GM20000 (cell line): ENCODE results near the gene WWOX.

Source experiments
- DNase-seq: peaks from one replicate; pipeline ENCODE4 v3.0.0; 2012; ENCODE audit warnings: low spot score
- CTCF ChIP-seq: IDR thresholded peaks from 2 replicates; pipeline ENCODE4 v1.5.1; 2012; ENCODE audit warnings: mild to moderate bottlenecking, control low read depth; ENCODE audit errors: extremely low read depth, missing control alignments

Gene WWOX

GRCh38 chr16:78791926-78792325 is 692.5 kb downstream of the WWOX start:
- DNase-seq: no peak
- no peak for TF ChIP-seq CTCF

- no peak for DNase-seq
- no peak for TF ChIP-seq CTCF
Observed at GRCh38 chr16:78792952-78793351, 693.5 kb downstream of the WWOX start.

- no peak for TF ChIP-seq CTCF
- no peak for DNase-seq
Observed at GRCh38 chr16:78794581-78795250, 695.3 kb downstream of the WWOX start.

GRCh38 chr16:78795433-78795832 is 696.0 kb downstream of the WWOX start:
- no peak for TF ChIP-seq CTCF
- no peak for DNase-seq

- DNase-seq: peak; percentile 8
- TF ChIP-seq CTCF: no peak
Observed at GRCh38 chr16:78796221-78796866, 696.9 kb downstream of the WWOX start.

GRCh38 chr16:78799429-78799828 is 700.0 kb downstream of the WWOX start:
- no peak for TF ChIP-seq CTCF
- no peak for DNase-seq

GRCh38 chr16:78800523-78800922 is 701.1 kb downstream of the WWOX start:
- DNase-seq: no peak
- no peak for TF ChIP-seq CTCF
